T-helper 22 cell (primary cell): ENCODE data around the gene ACOXL.
A peak's percentile ranks its signal among the peaks of the same experiment; 100 is the strongest.

Experiments
- DNase-seq: peaks from one replicate; pipeline ENCODE4 v3.0.0-alpha.2; 2020; ENCODE audit warnings: low read depth

The ACOXL gene

DNA sequence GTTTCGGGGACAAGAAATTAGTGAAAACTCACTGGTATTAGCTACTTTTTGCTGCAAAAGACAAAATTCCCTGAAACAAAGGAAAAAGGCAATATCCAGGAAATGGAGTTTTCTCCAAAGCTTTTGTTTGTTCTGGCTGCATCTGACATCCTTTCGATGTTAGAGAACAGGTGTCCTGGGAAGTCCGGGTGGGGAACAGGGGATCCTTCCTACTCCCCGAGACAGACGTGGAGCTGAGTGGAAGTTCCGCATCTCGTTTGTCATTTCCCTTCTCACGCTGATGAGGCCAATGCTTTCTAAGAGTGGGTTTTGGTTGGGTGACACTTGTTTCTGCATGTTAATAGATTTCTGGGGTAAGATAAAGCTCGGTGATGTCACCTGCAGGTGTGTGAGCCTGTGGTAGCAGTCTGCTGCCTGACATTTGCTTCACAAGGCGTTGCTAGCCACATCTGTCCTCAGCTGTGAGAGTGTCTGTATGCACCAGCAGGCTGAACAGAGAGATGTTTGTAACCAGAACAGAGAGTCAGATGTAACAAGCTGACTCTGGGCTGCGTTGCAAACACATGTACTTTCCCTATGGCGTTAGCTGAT, 125.9 kb downstream of the ACOXL start:
- peak; percentile 52 for DNase-seq

- no peak for DNase-seq
These were observed 126.8 kb downstream of the ACOXL start for GRCh38 chr2:110858993-110859701.

- no peak for DNase-seq
These were observed 128.3 kb downstream of the ACOXL start for GRCh38 chr2:110860630-110861029.

DNA sequence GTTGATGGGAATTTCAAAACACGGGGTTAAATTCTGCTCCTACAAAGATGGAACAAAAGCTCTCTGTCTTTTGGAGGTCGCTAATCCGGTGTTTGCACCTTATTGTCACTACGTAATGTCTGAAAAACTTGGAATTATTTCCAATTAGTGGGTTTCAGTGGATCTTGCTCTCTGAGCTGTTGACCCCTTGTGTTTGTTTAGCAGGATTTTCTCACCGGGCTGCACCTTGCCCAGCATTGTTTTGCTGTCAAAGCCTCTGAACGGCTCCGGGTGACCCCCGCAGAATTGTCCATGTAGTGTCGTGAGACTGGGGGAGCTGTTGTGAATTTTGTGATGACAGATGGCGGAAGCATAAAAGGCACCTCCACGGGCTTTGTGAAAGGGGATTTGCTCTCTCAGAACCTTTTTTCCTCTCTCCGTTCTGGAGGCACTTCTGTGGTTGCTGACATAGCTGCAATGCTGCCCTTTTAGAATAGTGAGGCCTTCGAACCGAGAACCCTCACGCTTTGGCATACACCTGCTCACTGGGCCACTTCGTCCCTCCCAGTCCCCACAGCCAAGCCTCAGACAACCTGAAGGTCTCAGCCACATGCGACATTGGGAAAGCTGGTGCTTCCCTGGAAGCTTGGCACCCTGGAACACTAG, 129.4 kb downstream of the ACOXL start:
- DNase-seq, result no peak

GRCh38 chr2:110863726-110864125, 131.4 kb downstream of the ACOXL start:
- no peak for DNase-seq

DNA sequence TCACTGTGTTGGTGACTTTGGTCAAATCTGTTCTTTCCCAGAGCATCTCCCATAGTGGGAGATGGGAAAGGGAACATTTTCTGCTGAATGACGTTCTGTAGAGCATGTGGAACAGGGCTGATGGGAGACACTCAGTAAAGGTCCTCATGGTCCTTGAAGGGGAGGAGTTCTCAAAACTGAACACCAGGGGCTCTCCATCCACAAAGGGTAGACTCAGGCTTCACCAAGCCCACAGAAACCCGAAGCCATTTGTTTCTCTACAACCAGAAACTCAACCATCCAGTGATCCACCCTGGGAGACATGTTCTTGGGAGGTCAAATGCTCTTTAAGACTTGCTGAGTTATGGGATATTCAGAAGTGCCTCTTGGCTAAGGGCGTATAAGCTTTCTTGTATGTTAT, 131.8 kb downstream of the ACOXL start:
- DNase-seq, result no peak

- no peak for DNase-seq
These were observed 132.4 kb downstream of the ACOXL start for GRCh38 chr2:110864731-110865130.

GRCh38 chr2:110865188-110865587, 132.8 kb downstream of the ACOXL start:
- DNase-seq, result no peak

- DNase-seq, result no peak
These were observed 133.7 kb downstream of the ACOXL start for GRCh38 chr2:110866045-110866444.

DNA sequence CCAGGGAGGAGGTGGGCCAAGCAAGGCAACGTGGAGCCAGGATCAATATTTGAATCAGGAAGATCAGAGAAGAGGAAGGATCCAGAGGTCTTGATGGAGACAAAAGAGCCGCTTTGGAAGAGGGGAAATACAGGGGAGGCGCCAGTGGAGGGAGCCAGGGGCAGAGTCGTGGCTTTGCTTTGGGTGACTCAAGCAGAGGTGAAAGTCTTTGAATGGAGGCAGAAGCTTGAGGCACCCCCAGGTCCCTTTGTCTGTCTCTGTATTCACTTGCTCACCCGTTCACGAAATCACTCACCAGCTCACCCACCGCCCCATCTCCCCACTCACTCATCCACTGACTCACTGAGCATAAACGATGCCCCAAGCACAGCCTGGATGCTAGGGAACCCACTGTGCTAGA, 134.1 kb downstream of the ACOXL start:
- DNase-seq, result no peak

GRCh38 chr2:110867078-110867477, 134.7 kb downstream of the ACOXL start:
- no peak for DNase-seq

DNA sequence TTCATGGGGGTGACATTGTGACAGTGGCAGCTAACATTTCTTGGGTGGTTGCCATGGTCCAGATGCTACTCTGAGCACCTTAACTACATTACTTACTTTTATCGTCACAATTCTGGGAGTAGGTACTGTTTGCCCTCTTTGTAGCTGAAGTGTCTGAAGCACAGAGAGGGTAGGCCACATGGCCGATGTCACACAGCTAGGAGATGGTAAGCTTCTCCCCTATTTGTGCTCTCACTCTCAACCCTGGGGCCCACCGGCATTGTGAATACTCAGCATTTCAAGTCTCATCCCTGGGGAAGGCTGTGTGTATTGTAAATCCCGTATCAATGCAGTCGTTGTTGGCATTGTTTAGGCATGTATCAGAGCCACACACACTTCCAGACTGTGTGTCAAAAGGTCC, 136.6 kb downstream of the ACOXL start:
- no peak for DNase-seq

DNA sequence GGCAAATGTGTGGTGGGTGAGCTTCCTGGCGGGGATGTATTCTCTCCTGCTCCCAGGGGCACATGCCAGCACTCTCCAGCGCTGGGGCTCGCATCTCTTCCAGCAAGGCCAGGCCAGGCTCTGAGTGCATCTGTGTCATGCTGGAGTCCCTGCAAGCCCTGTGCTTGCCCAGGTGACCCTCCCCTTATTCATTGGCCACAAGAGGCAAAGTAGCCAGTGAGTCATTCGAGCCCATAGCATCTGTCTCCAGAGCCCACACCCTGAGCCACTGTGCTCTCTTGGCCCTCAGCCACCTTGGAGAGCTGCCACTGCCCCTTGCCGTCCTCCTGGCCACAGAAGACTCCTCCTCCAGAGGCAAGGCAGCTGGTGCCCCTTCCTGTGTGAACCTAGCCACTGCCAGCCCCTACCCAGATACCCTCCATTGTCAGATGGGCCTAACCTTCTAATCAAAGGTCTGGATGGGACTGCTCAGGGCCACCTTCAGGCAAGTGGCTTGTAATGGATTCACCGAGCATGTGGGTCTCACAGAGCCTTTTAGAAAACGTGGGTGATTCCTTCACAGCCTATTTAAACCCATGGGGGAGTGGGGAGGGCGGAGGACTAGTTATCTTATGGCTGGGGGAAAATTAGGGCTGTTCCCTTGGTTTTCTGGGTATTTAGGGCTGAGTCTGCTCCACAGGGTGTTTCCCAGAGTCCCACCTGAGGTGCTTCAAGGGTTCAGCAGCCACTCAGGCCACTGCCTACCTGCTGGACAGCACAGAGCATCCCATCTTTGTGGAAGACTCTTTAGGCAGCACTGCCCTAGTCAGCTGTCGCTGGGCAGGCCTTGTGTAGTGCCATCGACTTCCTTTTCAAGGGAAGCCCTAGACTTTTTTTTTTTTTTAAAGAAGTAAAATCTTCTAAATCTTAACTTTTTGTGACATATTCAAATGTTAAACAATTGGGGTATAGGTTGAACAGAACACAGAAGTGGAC, 137.4 kb downstream of the ACOXL start:
- DNase-seq, result no peak

DNA sequence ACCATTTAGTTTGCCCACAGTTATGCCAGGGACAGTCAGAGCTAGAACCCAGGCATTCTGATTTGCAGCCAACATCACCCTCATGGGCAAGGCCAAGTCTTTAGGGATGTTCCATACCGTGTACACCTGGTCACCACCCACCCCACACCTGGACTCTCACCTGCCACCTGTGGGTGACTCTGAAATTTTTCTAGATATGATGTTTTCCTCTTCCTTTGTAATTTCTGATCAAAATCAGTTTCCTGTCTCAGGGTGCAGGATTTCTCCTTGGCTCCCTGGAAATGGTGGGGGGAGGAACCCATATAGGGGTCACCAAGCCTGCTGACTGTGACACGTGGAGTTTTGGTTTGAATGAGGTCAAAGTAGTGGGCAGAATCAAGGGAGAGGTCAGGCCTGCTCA, 138.2 kb downstream of the ACOXL start:
- DNase-seq, result no peak

- no peak for DNase-seq
These were observed 139.3 kb downstream of the ACOXL start for GRCh38 chr2:110871637-110872036.

DNA sequence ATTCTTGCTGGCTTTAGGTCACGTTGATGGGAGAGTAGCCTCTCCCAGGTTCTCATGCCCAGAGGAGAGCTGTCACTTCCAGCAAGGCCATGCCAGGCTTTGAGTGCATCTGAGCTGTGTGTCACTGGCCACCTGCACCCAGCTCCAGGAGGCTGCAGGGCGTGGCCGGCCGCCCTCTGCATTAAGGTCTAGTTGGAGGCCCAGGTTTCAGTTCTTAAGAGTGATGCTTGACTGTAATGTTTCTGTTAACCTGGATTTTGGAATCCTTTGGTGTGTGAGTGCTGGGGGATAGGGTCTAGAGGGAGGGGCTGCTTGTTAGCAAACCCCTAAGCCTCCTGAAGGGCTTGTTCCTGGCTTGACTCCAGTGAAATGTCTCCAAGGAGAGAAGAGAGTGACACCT, 140.1 kb downstream of the ACOXL start:
- no peak for DNase-seq

DNA sequence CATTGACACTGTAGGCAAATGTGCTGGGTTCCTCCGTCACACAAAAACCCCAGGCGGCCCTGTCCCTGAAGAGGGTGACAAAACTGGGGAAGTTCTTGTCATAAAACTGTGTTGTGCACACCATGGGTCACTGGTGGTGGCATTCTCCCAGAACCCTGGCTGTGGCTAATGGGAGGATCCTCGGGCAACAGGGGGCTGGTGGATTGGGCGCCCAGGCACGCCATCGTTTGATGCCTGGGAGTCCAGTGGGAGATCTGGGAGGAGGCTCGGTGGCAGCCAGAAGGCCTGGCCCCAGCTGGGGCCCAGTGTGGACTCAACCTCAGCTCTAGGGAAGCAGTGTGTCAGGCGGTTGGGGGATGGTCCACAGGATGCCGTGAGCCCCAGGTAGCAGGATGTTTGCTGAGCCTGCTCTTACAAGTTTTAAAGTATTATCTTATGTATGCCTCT, 140.7 kb downstream of the ACOXL start:
- DNase-seq, result no peak

- no peak for DNase-seq
These were observed 141.5 kb downstream of the ACOXL start for GRCh38 chr2:110873597-110874452.

- DNase-seq, result no peak
These were observed 142.3 kb downstream of the ACOXL start for GRCh38 chr2:110874453-110875383.

- DNase-seq, result no peak
These were observed 143.0 kb downstream of the ACOXL start for GRCh38 chr2:110875384-110875725.
